ENCODE measurements around the gene NDUFB4. TPM values are rescaled to one million over a fixed set of nuclear protein-coding genes. Genes with fewer than 3 reads are reported as not detected.

Gene NDUFB4
- total and polyA plus RNA-seq, 7 donors: 297 to 542 (median 323) TPM

GRCh38 chr3:120649830-120650233 is 53.7 kb downstream of the NDUFB4 start:
- no peaks in the 10 kb centered on the region for H3K9me3 ChIP-seq
- no peak overlapping the region for H3K4me3 ChIP-seq
- no peak overlapping the region for H3K27ac ChIP-seq
- H3K4me1 ChIP-seq: no peaks in the 10 kb centered on the region
- ATAC-seq (no peak), DNase-seq (no peak)
- intact Hi-C loops (cut with DNase I): no loop called here
- WGBS, 3 donors: 72 to 76% (median 74%) methylated on average over 3 of the region's 3 CpGs
- TF ChIP-seq CTCF (IDR thresholded peaks at IDR 0.05): no peak
- no peaks in the 10 kb centered on the region for H3K36me3 ChIP-seq (ENCODE audit: insufficient read depth in 1 of 2, low read depth in 1 of 2)
- H3K27me3 ChIP-seq (ENCODE audit: insufficient read depth in 3 of 3, low read length in 2 of 3): no peaks in the 10 kb centered on the region

GRCh38 chr3:120650311-120650710 is 54.2 kb downstream of the NDUFB4 start:
- DNase-seq: no peak
- intact Hi-C loops (cut with DNase I): no loop called here
- Histone ChIP-seq H3K27ac (no peak overlapping the region), H3K9me3 (no peaks in the 10 kb centered on the region), H3K4me1 (no peaks in the 10 kb centered on the region), H3K4me3 (no peak overlapping the region), H3K27me3 (ENCODE audit: insufficient read depth in 3 of 3, low read length in 2 of 3) (no peaks in the 10 kb centered on the region), H3K36me3 (ENCODE audit: insufficient read depth in 1 of 2, low read depth in 1 of 2) (no peaks in the 10 kb centered on the region)
- ATAC-seq: no peak
- no peak for TF ChIP-seq CTCF (IDR thresholded peaks at IDR 0.05)
- 90 to 95% (median 93%) methylated on average over 2 of the region's 2 CpGs for WGBS, 3 donors

Other genes with a start within 250 kb of the NDUFB4 start
- gene LRRC58, start 247.0 kb upstream of the NDUFB4 start, total RNA-seq: 1 to 10 TPM; 5.7 to 8.4 (median 6.9) TPM
- gene LRRC58, start 247.0 kb upstream of the NDUFB4 start, polyA plus RNA-seq: 10 to 100 TPM in 1 of 3 donors, 1 to 10 TPM in 2; 3.4 to 13.2 (median 6.8) TPM
- gene FSTL1, start 145.3 kb upstream of the NDUFB4 start, total RNA-seq: 10 to 100 TPM; 43.9 to 62.6 (median 49.5) TPM
- 10 to 100 TPM; 11.9 to 24.2 (median 15.4) TPM for gene FSTL1, start 145.3 kb upstream of the NDUFB4 start, polyA plus RNA-seq
- under 1 TPM in 2 of 4 donors, not detected in 2; 0.40 to 0.46 TPM for gene HGD, start 85.9 kb downstream of the NDUFB4 start, total RNA-seq
- under 1 TPM; 0.09 to 0.46 (median 0.13) TPM for gene HGD, start 85.9 kb downstream of the NDUFB4 start, polyA plus RNA-seq
- gene RABL3, start 146.2 kb downstream of the NDUFB4 start, total RNA-seq: 10 to 100 TPM; 21.0 to 34.0 (median 27.6) TPM
- 10 to 100 TPM; 10.3 to 23.0 (median 19.9) TPM for gene RABL3, start 146.2 kb downstream of the NDUFB4 start, polyA plus RNA-seq
- gene GTF2E1, start 146.4 kb downstream of the NDUFB4 start, total RNA-seq: 10 to 100 TPM; 11.3 to 16.1 (median 12.8) TPM
- 10 to 100 TPM in 1 of 3 donors, 1 to 10 TPM in 2; 5.0 to 19.8 (median 7.9) TPM for gene GTF2E1, start 146.4 kb downstream of the NDUFB4 start, polyA plus RNA-seq

All from psoas muscle (tissue), 8 donors.